NT2/D1 (cell line): ENCODE results near the gene YBX1.

Experiments used
- SUZ12 ChIP-seq: IDR thresholded peaks from 2 replicates; pipeline ENCODE4 v1.6.1; 2011; ENCODE audit not compliant: insufficient read length, insufficient read depth; ENCODE audit errors: extremely low read depth
- YY1 ChIP-seq: IDR thresholded peaks from 2 replicates; pipeline ENCODE4 v1.6.1; 2011; ENCODE audit not compliant: insufficient read length, insufficient read depth

DNA sequence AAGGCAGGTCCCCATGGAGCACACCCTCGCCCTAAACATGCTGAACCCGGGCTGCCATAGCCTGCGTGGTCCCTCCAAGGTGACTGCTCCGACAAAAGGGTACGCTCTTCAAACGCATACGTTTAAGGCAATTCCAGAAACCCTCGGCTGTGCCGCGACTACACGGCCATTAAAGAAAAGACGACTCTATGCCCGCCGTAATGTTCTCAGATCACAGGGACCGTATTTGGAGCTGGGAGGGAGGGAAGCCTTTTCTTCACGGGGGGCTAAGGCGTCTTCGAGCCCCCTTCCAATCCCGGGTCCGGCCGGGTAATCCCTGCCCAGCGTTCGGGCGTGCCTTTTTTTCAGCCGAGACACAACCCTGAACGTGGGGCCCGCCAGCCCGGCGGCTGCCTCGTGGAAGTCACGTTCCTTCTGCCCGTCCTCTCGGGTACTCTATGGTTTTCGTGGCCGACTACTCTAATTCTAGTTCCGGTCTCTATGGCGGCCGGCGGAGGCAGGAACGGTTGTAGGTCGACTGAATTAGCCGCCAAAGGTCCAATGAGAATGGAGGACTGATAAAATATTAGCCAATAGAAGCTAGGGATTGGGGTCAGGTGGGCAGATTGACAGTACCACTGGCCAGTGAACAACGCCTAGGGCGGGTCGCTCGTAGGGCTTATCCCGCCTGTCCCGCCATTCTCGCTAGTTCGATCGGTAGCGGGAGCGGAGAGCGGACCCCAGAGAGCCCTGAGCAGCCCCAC lies at the start of gene YBX1:
- TF ChIP-seq SUZ12, result no peak
- TF ChIP-seq YY1, result peak; percentile 55
